Trophoblast cell (in vitro differentiated cells and primary cell): Measurements from ENCODE around the gene FOXC2.
A peak's percentile ranks its signal among the peaks of the same experiment; 100 is the strongest.

Experiments used
- DNase-seq, 2 donors: peaks; one replicate each; pipeline ENCODE4 v3.0.0-alpha.2; 2016
- H2AFZ ChIP-seq: 2 replicates; pipeline ENCODE4 v1.6.1; 2013; ENCODE audit warnings: low read length, moderate library complexity, mild to moderate bottlenecking; ENCODE audit not compliant: insufficient read depth, poor library complexity
- H2AK5ac ChIP-seq: 2 replicates; pipeline ENCODE4 v1.6.1; 2013; ENCODE audit warnings: mild to moderate bottlenecking, low read length
- H2BK120ac ChIP-seq: 2 replicates; pipeline ENCODE4 v1.6.1; 2013; ENCODE audit warnings: low read length, mild to moderate bottlenecking, moderate library complexity; ENCODE audit not compliant: insufficient read depth, poor library complexity
- H2BK12ac ChIP-seq: 2 replicates; pipeline ENCODE4 v1.6.1; 2013; ENCODE audit warnings: mild to moderate bottlenecking, low read length, moderate library complexity
- H2BK5ac ChIP-seq: 2 replicates; pipeline ENCODE4 v1.6.1; 2013; ENCODE audit warnings: low read length, low read depth, moderate library complexity, mild to moderate bottlenecking; ENCODE audit not compliant: poor library complexity
- H3K14ac ChIP-seq: 2 replicates; pipeline ENCODE4 v1.6.1; 2013; ENCODE audit warnings: mild to moderate bottlenecking, low read length
- H3K18ac ChIP-seq: 2 replicates; pipeline ENCODE4 v1.6.1; 2013; ENCODE audit warnings: mild to moderate bottlenecking, low read length
- H3K23ac ChIP-seq: 2 replicates; pipeline ENCODE4 v1.6.1; 2013; ENCODE audit warnings: low read length
- H3K27ac ChIP-seq: 2 replicates; pipeline ENCODE4 v1.5.1; 2013; ENCODE audit warnings: low read depth, mild to moderate bottlenecking, inconsistent platforms, low read length, moderate library complexity
- H3K27me3 ChIP-seq: 2 replicates; pipeline ENCODE4 v1.6.1; 2013; ENCODE audit warnings: inconsistent platforms, mild to moderate bottlenecking, low read length, moderate library complexity; ENCODE audit not compliant: insufficient read depth
- H3K36me3 ChIP-seq, 2 experiments: 1 replicate in 1 of 2; 2 replicates in 1 of 2; pipeline ENCODE4 v1.6.1; 2013; ENCODE audit warnings: low read length in 2 of 2, mild to moderate bottlenecking in 2 of 2, moderate library complexity in 1 of 2; ENCODE audit not compliant: insufficient read depth in 2 of 2, control insufficient read depth in 1 of 2
- H3K4ac ChIP-seq: 2 replicates; pipeline ENCODE4 v1.6.1; 2013; ENCODE audit warnings: low read depth, mild to moderate bottlenecking, low read length, moderate library complexity
- H3K4me1 ChIP-seq, 2 experiments: 1 replicate in 1 of 2; 2 replicates in 1 of 2; pipeline ENCODE4 v1.6.1; 2013; ENCODE audit warnings: low read length in 2 of 2, mild to moderate bottlenecking in 2 of 2, moderate library complexity in 1 of 2; ENCODE audit not compliant: insufficient read depth in 2 of 2, control insufficient read depth in 1 of 2
- H3K4me2 ChIP-seq: 2 replicates; pipeline ENCODE4 v1.6.1; 2013; ENCODE audit warnings: inconsistent platforms, mild to moderate bottlenecking, low read length, moderate library complexity
- H3K4me3 ChIP-seq: 2 replicates; pipeline ENCODE4 v1.5.1; 2013; ENCODE audit warnings: mild to moderate bottlenecking, low read depth, low read length, inconsistent platforms
- H3K79me1 ChIP-seq: one replicate; pipeline ENCODE4 v1.6.1; 2013; ENCODE audit warnings: low read length
- H3K79me2 ChIP-seq: 2 replicates; pipeline ENCODE4 v1.6.1; 2013; ENCODE audit warnings: low read length, mild to moderate bottlenecking; ENCODE audit not compliant: control insufficient read depth, insufficient read depth, poor library complexity
- H3K9ac ChIP-seq: 2 replicates; pipeline ENCODE4 v1.6.1; 2013; ENCODE audit warnings: mild to moderate bottlenecking, low read length
- H3K9me3 ChIP-seq: 2 replicates; pipeline ENCODE4 v1.6.1; 2013; ENCODE audit warnings: low read depth, mild to moderate bottlenecking, control low read depth, inconsistent platforms, low read length; ENCODE audit not compliant: insufficient read depth
- H4K12ac ChIP-seq: 2 replicates; pipeline ENCODE4 v1.6.1; 2013; ENCODE audit warnings: low read depth, mild to moderate bottlenecking, low read length, moderate library complexity
- H4K8ac ChIP-seq: 2 replicates; pipeline ENCODE4 v1.6.1; 2013; ENCODE audit warnings: low read depth, mild to moderate bottlenecking, low read length, moderate library complexity
- H4K91ac ChIP-seq: one replicate; pipeline ENCODE4 v1.6.1; 2013; ENCODE audit warnings: low read depth, mild to moderate bottlenecking, low read length, moderate library complexity
- WGBS: extraction: QIAGEN DNeasy Blood & Tissue Kit; methylation state at CpG from one replicate; pipeline ENCODE4 v1.1.7; 2013; ENCODE audit warnings: missing lambda C conversion rate; ENCODE audit not compliant: insufficient read length, insufficient coverage; ENCODE audit errors: extremely low coverage; 5-methylcytosine and 5-hydroxymethylcytosine counted together

Gene FOXC2

GRCh38 chr16:86545954-86546637 lies 20.5 kb upstream of the FOXC2 start:
- H4K91ac ChIP-seq = no peak overlapping the region
- H3K9ac ChIP-seq = no peak overlapping the region
- no peak overlapping the region for H3K27ac ChIP-seq
- no peaks in the 10 kb centered on the region for H3K79me1 ChIP-seq
- no peak overlapping the region for H3K23ac ChIP-seq
- no peak overlapping the region for H2BK120ac ChIP-seq
- H2BK5ac ChIP-seq = no peak overlapping the region
- H3K27me3 ChIP-seq = no peaks in the 10 kb centered on the region
- no peak overlapping the region for H3K14ac ChIP-seq
- no peak overlapping the region for H3K4ac ChIP-seq
- H3K79me2 ChIP-seq = no peaks in the 10 kb centered on the region
- H4K12ac ChIP-seq = no peak overlapping the region
- no peak overlapping the region for H3K18ac ChIP-seq
- no peak overlapping the region for H2AK5ac ChIP-seq
- no peak overlapping the region for H3K4me3 ChIP-seq
- no CpG with 5 or more reads among the region's 19 CpGs for WGBS
- no peak for DNase-seq
- peaks cover 28 to 46% of the 10 kb centered on the region in 2 experiments for H3K36me3 ChIP-seq
- H3K9me3 ChIP-seq = no peaks in the 10 kb centered on the region
- no peak overlapping the region for H2AFZ ChIP-seq
- peaks cover 0 to 3% of the 10 kb centered on the region in 2 experiments for H3K4me1 ChIP-seq
- no peak overlapping the region for H2BK12ac ChIP-seq
- no peak overlapping the region for H3K4me2 ChIP-seq
- H4K8ac ChIP-seq = no peak overlapping the region

- no peak overlapping the region for H3K4me3 ChIP-seq
- no peak overlapping the region for H4K91ac ChIP-seq
- no peak overlapping the region for H2BK120ac ChIP-seq
- H4K8ac ChIP-seq = no peak overlapping the region
- H3K79me2 ChIP-seq = no peaks in the 10 kb centered on the region
- H3K14ac ChIP-seq = no peak overlapping the region
- peaks cover 0 to 3% of the 10 kb centered on the region in 2 experiments for H3K4me1 ChIP-seq
- no peak overlapping the region for H2BK12ac ChIP-seq
- no peak overlapping the region for H2AFZ ChIP-seq
- no peak overlapping the region for H3K9ac ChIP-seq
- no peaks in the 10 kb centered on the region for H3K9me3 ChIP-seq
- no peak overlapping the region for H2BK5ac ChIP-seq
- H3K36me3 ChIP-seq = peaks cover 25 to 42% of the 10 kb centered on the region in 2 experiments
- H3K4me2 ChIP-seq = no peak overlapping the region
- H3K18ac ChIP-seq = no peak overlapping the region
- H3K4ac ChIP-seq = no peak overlapping the region
- H3K23ac ChIP-seq = no peak overlapping the region
- peak; percentile 20 to 73 for DNase-seq
- H3K27me3 ChIP-seq = no peaks in the 10 kb centered on the region
- no peak overlapping the region for H2AK5ac ChIP-seq
- H3K27ac ChIP-seq = no peak overlapping the region
- H3K79me1 ChIP-seq = no peaks in the 10 kb centered on the region
- no peak overlapping the region for H4K12ac ChIP-seq
- no CpG with 5 or more reads among the region's 8 CpGs for WGBS
These were observed 20.0 kb upstream of the FOXC2 start for GRCh38 chr16:86546638-86547013.

GRCh38 chr16:86547286-86547685 lies 19.3 kb upstream of the FOXC2 start:
- Histone ChIP-seq H3K79me2 (no peaks in the 10 kb centered on the region), H2BK120ac (no peak overlapping the region), H3K9ac (no peak overlapping the region), H2BK12ac (no peak overlapping the region), H3K4me1 (peaks cover 0 to 3% of the 10 kb centered on the region in 2 experiments), H3K27ac (no peak overlapping the region), H3K23ac (no peak overlapping the region), H4K8ac (no peak overlapping the region), H3K79me1 (no peaks in the 10 kb centered on the region), H2AK5ac (no peak overlapping the region), H2BK5ac (no peak overlapping the region), H3K18ac (no peak overlapping the region), H2AFZ (no peak overlapping the region), H3K4ac (no peak overlapping the region), H3K4me3 (no peak overlapping the region), H3K4me2 (no peak overlapping the region), H3K27me3 (no peaks in the 10 kb centered on the region), H3K9me3 (no peaks in the 10 kb centered on the region), H4K12ac (no peak overlapping the region), H3K14ac (no peak overlapping the region), H4K91ac (no peak overlapping the region), H3K36me3 (peaks cover 18 to 39% of the 10 kb centered on the region in 2 experiments)
- no peak for DNase-seq
- WGBS = no CpG with 5 or more reads among the region's 11 CpGs

- Histone ChIP-seq H3K14ac (no peak overlapping the region), H3K27ac (no peak overlapping the region), H3K27me3 (no peaks in the 10 kb centered on the region), H2BK5ac (no peak overlapping the region), H2AK5ac (no peak overlapping the region), H3K9me3 (no peaks in the 10 kb centered on the region), H3K79me2 (no peaks in the 10 kb centered on the region), H3K18ac (no peak overlapping the region), H3K79me1 (no peaks in the 10 kb centered on the region), H3K4me1 (peaks cover 0 to 3% of the 10 kb centered on the region in 2 experiments), H3K4ac (no peak overlapping the region), H3K4me2 (no peak overlapping the region), H3K23ac (no peak overlapping the region), H3K36me3 (peaks cover 14 to 35% of the 10 kb centered on the region in 2 experiments), H4K12ac (no peak overlapping the region), H3K4me3 (no peak overlapping the region), H2BK120ac (no peak overlapping the region), H4K8ac (no peak overlapping the region), H3K9ac (no peak overlapping the region), H2BK12ac (no peak overlapping the region), H4K91ac (no peak overlapping the region), H2AFZ (no peak overlapping the region)
- no CpG with 5 or more reads among the region's 8 CpGs for WGBS
- DNase-seq = no peak
These were observed 17.3 kb upstream of the FOXC2 start for GRCh38 chr16:86549076-86549892.
